Measurements from ENCODE around the gene HRAS.

Gene HRAS

GRCh38 chr11:491358-491757, 44.0 kb downstream of the HRAS start:
- DNase-seq = no peak

GRCh38 chr11:490930-491260, 44.5 kb downstream of the HRAS start:
- no peak for DNase-seq

GRCh38 chr11:490186-490929, 45.0 kb downstream of the HRAS start:
- no peak for DNase-seq

GRCh38 chr11:489610-490185, 45.7 kb downstream of the HRAS start:
- DNase-seq = no peak

GRCh38 chr11:488992-489391, 46.4 kb downstream of the HRAS start:
- DNase-seq = no peak

GRCh38 chr11:488579-488978, 46.8 kb downstream of the HRAS start:
- no peak for DNase-seq

GRCh38 chr11:488062-488461, 47.3 kb downstream of the HRAS start:
- no peak for DNase-seq

GRCh38 chr11:487571-488021, 47.8 kb downstream of the HRAS start:
- no peak for DNase-seq

- DNase-seq = no peak
Measured at GRCh38 chr11:486189-486588, 49.2 kb downstream of the HRAS start.

- no peak for DNase-seq
Measured at GRCh38 chr11:484616-485015, 50.8 kb downstream of the HRAS start.
